HFF-Myc (cell line): ENCODE measurements around the gene IMPG1.
A peak's percentile ranks its signal among the peaks of the same experiment; 100 is the strongest.

ENCODE experiments used
- DNase-seq: peaks from one replicate; pipeline ENCODE4 v3.0.0-alpha.2; 2011; ENCODE audit warnings: low read depth; ENCODE audit errors: extremely low read depth
- H3K4me3 ChIP-seq: replicated peaks from 2 replicates; pipeline ENCODE4 v1.5.1; 2011; ENCODE audit warnings: low read depth, mild to moderate bottlenecking, control low read depth, low read length
- CTCF ChIP-seq: IDR thresholded peaks from 2 replicates; pipeline ENCODE4 v1.5.1; 2012; ENCODE audit warnings: mild to moderate bottlenecking, low read depth, low read length, control low read depth; ENCODE audit errors: missing control alignments

IMPG1 gene

GRCh38 chr6:75933387-75933975 is 139.0 kb downstream of the IMPG1 start:
- no peak for TF ChIP-seq CTCF
- no peak overlapping the region for H3K4me3 ChIP-seq
- no peak for DNase-seq

- peak; percentile 63 for TF ChIP-seq CTCF
- no peak overlapping the region for H3K4me3 ChIP-seq
- DNase-seq = no peak
Measured at GRCh38 chr6:75932067-75932466, 140.4 kb downstream of the IMPG1 start.

- TF ChIP-seq CTCF = no peak
- no peak for DNase-seq
- no peak overlapping the region for H3K4me3 ChIP-seq
Measured at GRCh38 chr6:75931011-75931680, 141.3 kb downstream of the IMPG1 start.

GRCh38 chr6:75926293-75927168 is 145.9 kb downstream of the IMPG1 start:
- no peak for TF ChIP-seq CTCF
- DNase-seq = no peak
- H3K4me3 ChIP-seq = no peak overlapping the region

GRCh38 chr6:75922226-75922625 is 150.2 kb downstream of the IMPG1 start:
- no peak overlapping the region for H3K4me3 ChIP-seq
- TF ChIP-seq CTCF = no peak
- DNase-seq = peak; percentile 17

GRCh38 chr6:75913040-75913439 is 159.4 kb downstream of the IMPG1 start:
- no peak for TF ChIP-seq CTCF
- DNase-seq = no peak
- no peak overlapping the region for H3K4me3 ChIP-seq
